Measurements from ENCODE around the gene CNTNAP2. TPM values are rescaled to one million over a fixed set of nuclear protein-coding genes. Genes with fewer than 3 reads are reported as not detected.
A peak's percentile ranks its signal among the peaks of the same experiment; 100 is the strongest.

CNTNAP2 gene
- total RNA-seq, 1 donor from 2014 or later: 0.27 TPM

- no peak for DNase-seq (ENCODE audit: low spot score)
- Mint-ChIP-seq H3K36me3 (ENCODE audit: low read depth) (no peaks in the 10 kb centered on the region), H3K9me3 (ENCODE audit: low read depth) (no peaks in the 10 kb centered on the region), H3K4me3 (ENCODE audit: unreplicated experiment) (no peak overlapping the region), H3K4me1 (ENCODE audit: low read depth) (peaks cover 36% of the 10 kb centered on the region), H3K27ac (ENCODE audit: unreplicated experiment) (no peak overlapping the region), H3K27me3 (ENCODE audit: low read depth) (no peaks in the 10 kb centered on the region)
- no peak for TF ChIP-seq CTCF (IDR thresholded peaks at IDR 0.05)
Measured at GRCh38 chr7:148079206-148080080, 1962.8 kb downstream of the CNTNAP2 start.

GRCh38 chr7:148083448-148083847, 1966.8 kb downstream of the CNTNAP2 start:
- Mint-ChIP-seq H3K36me3 (ENCODE audit: low read depth) (peaks cover under 1% of the 10 kb centered on the region), H3K4me3 (ENCODE audit: unreplicated experiment) (no peak overlapping the region), H3K4me1 (ENCODE audit: low read depth) (peaks cover 27% of the 10 kb centered on the region), H3K9me3 (ENCODE audit: low read depth) (peaks cover 6% of the 10 kb centered on the region), H3K27me3 (ENCODE audit: low read depth) (peaks cover 2% of the 10 kb centered on the region), H3K27ac (ENCODE audit: unreplicated experiment) (no peak overlapping the region)
- no peak for DNase-seq (ENCODE audit: low spot score)
- no peak for TF ChIP-seq CTCF (IDR thresholded peaks at IDR 0.05)

DNA sequence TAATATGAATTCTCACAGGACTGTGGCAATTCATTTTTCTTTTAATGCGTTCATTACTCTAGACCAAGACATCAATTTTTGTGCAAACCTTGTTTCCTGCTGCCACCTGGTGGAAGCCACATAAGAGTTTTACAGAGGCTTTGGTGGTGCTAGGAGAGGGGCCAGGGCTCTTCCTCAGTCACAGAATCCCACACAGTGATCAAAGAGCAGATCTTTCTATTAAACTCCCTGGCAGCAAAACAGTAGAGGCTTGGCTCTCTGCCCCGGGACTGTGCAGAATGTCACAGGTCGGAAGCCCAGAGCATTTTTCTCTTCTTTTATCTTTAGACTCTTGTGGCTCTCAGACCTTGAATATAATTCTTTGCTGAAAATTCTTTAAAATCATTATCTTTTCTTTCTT, 1967.5 kb downstream of the CNTNAP2 start:
- H3K36me3 Mint-ChIP-seq (ENCODE audit: low read depth): peaks cover 2% of the 10 kb centered on the region
- no peak for DNase-seq (ENCODE audit: low spot score)
- no peak overlapping the region for H3K4me3 Mint-ChIP-seq (ENCODE audit: unreplicated experiment)
- peaks cover 24% of the 10 kb centered on the region for H3K4me1 Mint-ChIP-seq (ENCODE audit: low read depth)
- peaks cover 2% of the 10 kb centered on the region for H3K27me3 Mint-ChIP-seq (ENCODE audit: low read depth)
- H3K27ac Mint-ChIP-seq (ENCODE audit: unreplicated experiment): no peak overlapping the region
- peaks cover 13% of the 10 kb centered on the region for H3K9me3 Mint-ChIP-seq (ENCODE audit: low read depth)
- peak; percentile 98 for TF ChIP-seq CTCF (IDR thresholded peaks at IDR 0.05)

DNA sequence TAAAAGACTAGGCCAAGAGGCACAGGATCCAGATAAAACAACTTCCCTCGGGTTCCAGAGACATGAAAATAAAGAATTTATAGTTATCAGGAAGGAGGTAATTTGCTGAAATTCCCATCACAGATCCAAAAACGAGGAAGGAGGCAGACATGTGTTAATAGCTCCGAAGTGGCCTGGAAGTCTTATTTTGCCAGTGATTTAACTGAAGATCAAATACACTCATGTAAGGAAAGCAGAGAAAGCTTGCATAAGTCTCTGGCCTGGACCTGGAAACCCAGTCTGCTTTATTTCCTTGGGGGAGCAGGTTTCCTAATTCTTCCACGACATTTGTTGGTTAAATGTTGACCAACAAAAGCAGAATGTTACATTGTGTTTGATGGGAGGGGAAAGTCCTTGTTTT, 1975.3 kb downstream of the CNTNAP2 start:
- Mint-ChIP-seq H3K4me1 (ENCODE audit: low read depth) (no peaks in the 10 kb centered on the region), H3K27ac (ENCODE audit: unreplicated experiment) (no peak overlapping the region), H3K36me3 (ENCODE audit: low read depth) (peaks cover 2% of the 10 kb centered on the region), H3K9me3 (ENCODE audit: low read depth) (peaks cover 26% of the 10 kb centered on the region), H3K27me3 (ENCODE audit: low read depth) (peaks cover 2% of the 10 kb centered on the region), H3K4me3 (ENCODE audit: unreplicated experiment) (no peak overlapping the region)
- TF ChIP-seq CTCF (IDR thresholded peaks at IDR 0.05): no peak
- no peak for DNase-seq (ENCODE audit: low spot score)

GRCh38 chr7:148093375-148094166, 1977.0 kb downstream of the CNTNAP2 start:
- H3K27me3 Mint-ChIP-seq (ENCODE audit: low read depth): peaks cover 2% of the 10 kb centered on the region
- H3K4me3 Mint-ChIP-seq (ENCODE audit: unreplicated experiment): no peak overlapping the region
- no peak overlapping the region for H3K27ac Mint-ChIP-seq (ENCODE audit: unreplicated experiment)
- H3K4me1 Mint-ChIP-seq (ENCODE audit: low read depth): no peaks in the 10 kb centered on the region
- no peak for DNase-seq (ENCODE audit: low spot score)
- no peak for TF ChIP-seq CTCF (IDR thresholded peaks at IDR 0.05)
- peaks cover under 1% of the 10 kb centered on the region for H3K36me3 Mint-ChIP-seq (ENCODE audit: low read depth)
- H3K9me3 Mint-ChIP-seq (ENCODE audit: low read depth): peaks cover 18% of the 10 kb centered on the region
